Measurements from ENCODE around the gene UCP3. TPM values are rescaled to one million over a fixed set of nuclear protein-coding genes. Genes with fewer than 3 reads are reported as not detected.

Gene UCP3
- total RNA-seq, 4 donors from 2014 or later = 0.64 to 2.5 (median 1.6) TPM

DNA sequence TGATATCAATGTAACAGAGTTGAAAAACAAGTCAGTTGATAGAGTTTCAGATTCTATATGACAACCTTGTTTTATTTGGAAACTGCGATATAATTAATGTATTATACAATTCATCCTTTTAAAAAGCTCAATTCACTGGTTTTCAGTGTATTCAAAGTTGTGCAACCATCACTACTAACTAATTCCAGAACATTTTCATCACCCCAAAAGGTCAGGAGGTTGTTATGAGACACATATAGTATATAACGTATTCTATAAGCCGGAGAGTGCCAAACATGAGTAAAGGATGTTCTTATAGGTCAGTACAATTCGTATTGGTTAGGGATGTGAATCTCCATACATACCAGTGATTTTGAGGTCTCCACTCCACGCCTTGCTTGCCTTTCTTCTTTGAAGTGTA, 40.1 kb upstream of the UCP3 start:
- ATAC-seq = no peak
- Histone ChIP-seq H3K27ac (no peak overlapping the region), H3K27me3 (no peaks in the 10 kb centered on the region), H3K9me3 (no peaks in the 10 kb centered on the region), H3K4me1 (no peaks in the 10 kb centered on the region), H3K36me3 (peaks cover 4 to 62% of the 10 kb centered on the region in 2 donors), H3K4me3 (no peak overlapping the region)
- WGBS, 2 donors (ENCODE audit: low coverage in 1 of 2) = 91 to 93% methylated on average over 3 to 5 of the region's 5 CpGs
- TF ChIP-seq, protein P1, sequence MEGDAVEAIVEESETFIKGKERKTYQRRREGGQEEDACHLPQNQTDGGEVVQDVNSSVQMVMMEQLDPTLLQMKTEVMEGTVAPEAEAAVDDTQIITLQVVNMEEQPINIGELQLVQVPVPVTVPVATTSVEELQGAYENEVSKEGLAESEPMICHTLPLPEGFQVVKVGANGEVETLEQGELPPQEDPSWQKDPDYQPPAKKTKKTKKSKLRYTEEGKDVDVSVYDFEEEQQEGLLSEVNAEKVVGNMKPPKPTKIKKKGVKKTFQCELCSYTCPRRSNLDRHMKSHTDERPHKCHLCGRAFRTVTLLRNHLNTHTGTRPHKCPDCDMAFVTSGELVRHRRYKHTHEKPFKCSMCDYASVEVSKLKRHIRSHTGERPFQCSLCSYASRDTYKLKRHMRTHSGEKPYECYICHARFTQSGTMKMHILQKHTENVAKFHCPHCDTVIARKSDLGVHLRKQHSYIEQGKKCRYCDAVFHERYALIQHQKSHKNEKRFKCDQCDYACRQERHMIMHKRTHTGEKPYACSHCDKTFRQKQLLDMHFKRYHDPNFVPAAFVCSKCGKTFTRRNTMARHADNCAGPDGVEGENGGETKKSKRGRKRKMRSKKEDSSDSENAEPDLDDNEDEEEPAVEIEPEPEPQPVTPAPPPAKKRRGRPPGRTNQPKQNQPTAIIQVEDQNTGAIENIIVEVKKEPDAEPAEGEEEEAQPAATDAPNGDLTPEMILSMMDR (IDR thresholded peaks at IDR 0.05) = no peak
- no peak for TF ChIP-seq POLR2A (IDR thresholded peaks at IDR 0.05)
- no peak for TF ChIP-seq POLR2AphosphoS5 (IDR thresholded peaks at IDR 0.05)
- no peak for TF ChIP-seq EP300 (IDR thresholded peaks at IDR 0.05)

DNA sequence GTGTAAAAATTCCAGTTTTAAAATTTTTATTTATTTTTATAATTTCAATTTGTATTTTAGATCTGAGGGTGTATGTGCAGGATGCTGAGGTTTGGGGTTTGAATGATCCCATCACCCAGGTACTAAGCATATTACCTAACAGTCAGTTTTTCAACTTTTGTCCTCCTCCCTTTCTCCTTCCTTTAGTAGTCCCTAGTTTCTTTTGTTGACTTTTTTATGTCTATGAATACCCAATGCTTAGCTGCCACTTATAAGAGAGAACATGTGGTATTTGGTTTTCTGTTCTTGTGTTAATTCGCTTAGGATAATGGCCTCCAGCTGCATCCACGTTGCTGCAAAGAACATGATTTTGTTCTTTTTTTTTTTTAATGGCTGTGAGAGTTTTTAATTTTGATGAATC, 35.7 kb upstream of the UCP3 start:
- Histone ChIP-seq H3K27ac (no peak overlapping the region), H3K36me3 (peaks cover 4 to 76% of the 10 kb centered on the region in 2 donors), H3K9me3 (no peaks in the 10 kb centered on the region), H3K4me1 (no peaks in the 10 kb centered on the region), H3K4me3 (no peak overlapping the region), H3K27me3 (no peaks in the 10 kb centered on the region)
- 42 to 74% methylated on average over 2 of the region's 2 CpGs for WGBS, 2 donors (ENCODE audit: low coverage in 1 of 2)
- TF ChIP-seq POLR2AphosphoS5 (IDR thresholded peaks at IDR 0.05) = no peak
- TF ChIP-seq POLR2A (IDR thresholded peaks at IDR 0.05) = no peak
- no peak for TF ChIP-seq EP300 (IDR thresholded peaks at IDR 0.05)
- TF ChIP-seq, protein P1 (IDR thresholded peaks at IDR 0.05) = no peak
- no peak for ATAC-seq

DNA sequence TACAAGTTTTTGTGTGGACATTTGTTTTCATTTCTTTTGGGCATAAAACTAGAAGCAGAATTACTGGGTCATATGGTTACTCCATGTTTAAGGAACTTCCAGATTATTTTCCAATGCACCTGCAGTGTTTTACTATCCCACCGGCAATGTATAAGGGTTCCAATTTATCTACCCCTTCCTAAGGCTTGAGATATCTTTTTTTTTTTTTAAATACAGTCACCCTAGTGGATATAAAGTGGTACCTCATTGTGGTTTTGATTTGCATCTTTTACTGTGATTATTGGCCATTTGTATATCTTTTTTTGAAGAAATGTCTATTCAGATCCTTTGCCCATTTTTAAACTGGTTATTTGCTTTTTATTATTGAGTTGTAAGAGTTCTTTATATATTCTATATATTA, 34.6 kb upstream of the UCP3 start:
- no peaks in the 10 kb centered on the region for H3K27me3 ChIP-seq
- WGBS, 2 donors (ENCODE audit: low coverage in 1 of 2) = 88 to 100% methylated on average over 1 of the region's 1 CpG
- H3K9me3 ChIP-seq = no peaks in the 10 kb centered on the region
- no peak for ATAC-seq
- H3K4me3 ChIP-seq = no peak overlapping the region
- no peak overlapping the region for H3K27ac ChIP-seq
- H3K4me1 ChIP-seq = no peaks in the 10 kb centered on the region
- TF ChIP-seq POLR2AphosphoS5 (IDR thresholded peaks at IDR 0.05) (no peak), EP300 (IDR thresholded peaks at IDR 0.05) (no peak), POLR2A (IDR thresholded peaks at IDR 0.05) (no peak)
- TF ChIP-seq, protein P1 (IDR thresholded peaks at IDR 0.05) = no peak
- peaks cover 4 to 76% of the 10 kb centered on the region in 2 donors for H3K36me3 ChIP-seq

DNA sequence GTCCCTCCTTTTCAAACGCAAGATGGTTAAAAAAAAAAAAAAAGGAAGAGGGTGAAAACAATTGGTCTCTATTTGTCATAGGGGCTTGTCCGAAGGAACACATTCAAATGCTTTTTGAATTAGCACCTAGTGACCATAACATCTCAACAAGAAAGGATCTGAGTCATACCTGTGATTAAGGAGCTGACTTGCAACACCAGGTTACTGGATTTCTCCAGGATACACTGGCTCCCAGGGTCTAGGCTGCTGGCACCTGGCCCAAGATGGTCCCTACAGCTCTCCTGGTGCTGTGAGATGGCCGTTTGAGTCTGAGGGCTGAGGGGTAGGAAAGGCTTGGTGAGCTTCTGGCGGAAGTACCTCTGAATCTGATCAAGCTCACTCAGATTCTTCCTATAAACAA, 28.4 kb upstream of the UCP3 start:
- Histone ChIP-seq H3K27ac (no peak overlapping the region), H3K4me1 (no peaks in the 10 kb centered on the region), H3K4me3 (no peak overlapping the region), H3K36me3 (peaks cover 0 to 98% of the 10 kb centered on the region in 2 donors), H3K9me3 (no peaks in the 10 kb centered on the region), H3K27me3 (no peaks in the 10 kb centered on the region)
- no peak for ATAC-seq
- TF ChIP-seq, protein P1 (IDR thresholded peaks at IDR 0.05) = no peak
- no peak for TF ChIP-seq POLR2AphosphoS5 (IDR thresholded peaks at IDR 0.05)
- no peak for TF ChIP-seq POLR2A (IDR thresholded peaks at IDR 0.05)
- no peak for TF ChIP-seq EP300 (IDR thresholded peaks at IDR 0.05)
- 78% methylated on average over 3 of the region's 4 CpGs for WGBS, 2 donors (ENCODE audit: low coverage in 1 of 2)

DNA sequence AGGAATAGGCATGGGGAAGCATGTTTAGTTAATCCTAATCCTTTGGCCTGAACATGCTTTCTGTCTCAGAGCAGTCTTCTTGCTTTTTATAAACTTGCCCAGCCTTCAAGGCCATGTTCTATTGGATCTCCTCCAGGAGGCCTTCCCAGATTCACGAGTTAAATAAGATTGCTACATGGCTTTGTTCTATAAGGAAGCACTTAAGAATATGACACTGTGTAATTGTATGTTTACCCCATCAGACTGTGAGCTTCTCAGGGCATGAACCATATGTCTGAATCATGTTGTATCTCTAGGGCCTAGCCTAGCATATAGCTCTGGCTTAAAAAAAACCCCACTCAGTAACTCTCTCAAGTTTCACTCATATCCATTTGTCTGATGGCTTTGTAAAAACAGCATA, 26.4 kb upstream of the UCP3 start:
- Histone ChIP-seq H3K4me3 (no peak overlapping the region), H3K27ac (no peak overlapping the region), H3K36me3 (peaks cover 0 to 98% of the 10 kb centered on the region in 2 donors), H3K4me1 (no peaks in the 10 kb centered on the region), H3K27me3 (no peaks in the 10 kb centered on the region), H3K9me3 (no peaks in the 10 kb centered on the region)
- 86% methylated on average over 1 of the region's 1 CpG; no CpG with 5 or more reads in 1 of the 2 donors for WGBS, 2 donors (ENCODE audit: low coverage in 1 of 2)
- TF ChIP-seq POLR2AphosphoS5 (IDR thresholded peaks at IDR 0.05) (no peak), POLR2A (IDR thresholded peaks at IDR 0.05) (no peak), EP300 (IDR thresholded peaks at IDR 0.05) (no peak)
- TF ChIP-seq, protein P1 (IDR thresholded peaks at IDR 0.05) = no peak
- ATAC-seq = no peak
